WTC11 (cell line): ENCODE results near the gene AMBP.

Experiments used
- ATF3 ChIP-seq: sonication (generic); formaldehyde crosslinking; conservative IDR thresholded peaks from 2 replicates; pipeline ENCODE4 v1.8.1; 2022; ENCODE audit warnings: mild to moderate bottlenecking, missing genetic modification reagents
- CREB1 ChIP-seq: sonication (generic); formaldehyde crosslinking; IDR thresholded peaks from 2 replicates; pipeline ENCODE4 v1.8.0; 2023; ENCODE audit warnings: mild to moderate bottlenecking, missing genetic modification reagents
- ELF4 ChIP-seq: sonication (generic); formaldehyde crosslinking; IDR thresholded peaks from 2 replicates; pipeline ENCODE4 v1.8.1; 2022; ENCODE audit warnings: low read depth, mild to moderate bottlenecking, moderate library complexity, missing genetic modification reagents
- MXD4 ChIP-seq: fragments of 250-450 bp; sonication (Bioruptor Pico); IDR thresholded peaks from 2 replicates; pipeline ENCODE4 v1.8.0; 2021; ENCODE audit warnings: mild to moderate bottlenecking, moderate library complexity, borderline replicate concordance
- NFE2L1 ChIP-seq: sonication (generic); formaldehyde crosslinking; IDR thresholded peaks from 2 replicates; pipeline ENCODE4 v1.8.1; 2023; ENCODE audit warnings: missing genetic modification reagents
- SMAD4 ChIP-seq: sonication (generic); formaldehyde crosslinking; IDR thresholded peaks from 2 replicates; pipeline ENCODE4 v1.8.0; 2022; ENCODE audit warnings: mild to moderate bottlenecking, missing genetic modification reagents
- STAT6 ChIP-seq: sonication (generic); formaldehyde crosslinking; conservative IDR thresholded peaks from 2 replicates; pipeline ENCODE4 v1.8.1; 2023; ENCODE audit warnings: mild to moderate bottlenecking, low read depth, missing genetic modification reagents, moderate library complexity
- TEAD1 ChIP-seq: sonication (generic); formaldehyde crosslinking; IDR thresholded peaks from 2 replicates; pipeline ENCODE4 v1.8.0; 2022; ENCODE audit warnings: mild to moderate bottlenecking, missing genetic modification reagents
- TEAD4 ChIP-seq: sonication (generic); formaldehyde crosslinking; IDR thresholded peaks from 2 replicates; pipeline ENCODE4 v1.8.0; 2022; ENCODE audit warnings: mild to moderate bottlenecking, missing genetic modification reagents
- ZBTB21 ChIP-seq: sonication (generic); formaldehyde crosslinking; IDR thresholded peaks from 2 replicates; pipeline ENCODE4 v1.8.1; 2023; ENCODE audit warnings: mild to moderate bottlenecking, missing genetic modification reagents, borderline replicate concordance
- ZNF121 ChIP-seq: sonication (generic); formaldehyde crosslinking; IDR thresholded peaks from 2 replicates; pipeline ENCODE4 v1.8.0; 2023; ENCODE audit warnings: missing genetic modification reagents
- TF ChIP-seq, protein P1 (sequence below): fragments of 200-600 bp; IDR thresholded peaks from 2 replicates; pipeline ENCODE4 v1.8.0; 2022; ENCODE audit warnings: antibody characterized with exemption
- TF ChIP-seq, protein P2 (sequence below): sonication (generic); formaldehyde crosslinking; IDR thresholded peaks from 2 replicates; pipeline ENCODE4 v1.8.0; 2022; ENCODE audit warnings: mild to moderate bottlenecking, missing genetic modification reagents

DNA sequence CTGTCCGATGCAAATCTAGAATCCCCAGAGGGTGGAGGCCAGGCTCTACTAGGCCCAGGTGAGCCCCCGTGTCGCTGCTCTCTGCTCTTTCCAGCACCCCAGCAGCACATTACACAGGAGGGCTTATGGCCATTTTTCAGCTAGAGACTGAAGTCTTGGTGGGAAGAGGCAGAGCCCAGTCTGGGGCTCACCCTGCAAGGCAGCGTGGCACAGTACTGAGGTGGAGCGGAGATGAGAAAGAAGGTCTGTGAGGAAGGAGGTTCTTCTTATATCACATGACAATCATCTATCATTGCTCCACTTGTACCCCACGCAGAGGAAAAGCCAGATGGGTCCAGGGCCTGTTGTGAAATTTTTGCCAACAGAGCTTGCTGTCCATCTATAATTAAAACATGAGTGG is 31.0 kb upstream of the AMBP start:
- TF ChIP-seq, protein P1, sequence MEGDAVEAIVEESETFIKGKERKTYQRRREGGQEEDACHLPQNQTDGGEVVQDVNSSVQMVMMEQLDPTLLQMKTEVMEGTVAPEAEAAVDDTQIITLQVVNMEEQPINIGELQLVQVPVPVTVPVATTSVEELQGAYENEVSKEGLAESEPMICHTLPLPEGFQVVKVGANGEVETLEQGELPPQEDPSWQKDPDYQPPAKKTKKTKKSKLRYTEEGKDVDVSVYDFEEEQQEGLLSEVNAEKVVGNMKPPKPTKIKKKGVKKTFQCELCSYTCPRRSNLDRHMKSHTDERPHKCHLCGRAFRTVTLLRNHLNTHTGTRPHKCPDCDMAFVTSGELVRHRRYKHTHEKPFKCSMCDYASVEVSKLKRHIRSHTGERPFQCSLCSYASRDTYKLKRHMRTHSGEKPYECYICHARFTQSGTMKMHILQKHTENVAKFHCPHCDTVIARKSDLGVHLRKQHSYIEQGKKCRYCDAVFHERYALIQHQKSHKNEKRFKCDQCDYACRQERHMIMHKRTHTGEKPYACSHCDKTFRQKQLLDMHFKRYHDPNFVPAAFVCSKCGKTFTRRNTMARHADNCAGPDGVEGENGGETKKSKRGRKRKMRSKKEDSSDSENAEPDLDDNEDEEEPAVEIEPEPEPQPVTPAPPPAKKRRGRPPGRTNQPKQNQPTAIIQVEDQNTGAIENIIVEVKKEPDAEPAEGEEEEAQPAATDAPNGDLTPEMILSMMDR = no peak
- TF ChIP-seq ELF4 (no peak), ZNF121 (no peak), MXD4 (CRISPR knock-in tag) (no peak), TEAD4 (CRISPR knock-in tag) (no peak), ATF3 (CRISPR knock-in tag) (no peak), STAT6 (CRISPR knock-in tag) (no peak), TEAD1 (no peak), ZBTB21 (CRISPR knock-in tag) (no peak), SMAD4 (CRISPR knock-in tag) (no peak), CREB1 (no peak), NFE2L1 (no peak)
- TF ChIP-seq, protein P2, sequence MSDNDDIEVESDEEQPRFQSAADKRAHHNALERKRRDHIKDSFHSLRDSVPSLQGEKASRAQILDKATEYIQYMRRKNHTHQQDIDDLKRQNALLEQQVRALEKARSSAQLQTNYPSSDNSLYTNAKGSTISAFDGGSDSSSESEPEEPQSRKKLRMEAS (CRISPR knock-in tag) = no peak
